T-helper 2 cell treated with Interferon-gamma antibody and Interleukin-4, amounts not matched to agents 100 ng/mL and 5 ng/mL, for 36 hours (primary cell): Measurements from ENCODE around the gene LMTK3. TPM values are rescaled to one million over a fixed set of nuclear protein-coding genes. Genes with fewer than 3 reads are reported as not detected.

Experiments
- total RNA-seq: library from RNA; stranded (reverse); gene quantifications from 2 replicates; pipeline ENCODE4 v1.2.3, GENCODE V29; 2022

Gene LMTK3
- total RNA-seq, 1 donor from 2014 or later: 3.4 TPM

Other genes starting within 250 kb of the LMTK3 start
- gene ZNF114, start 241.8 kb downstream of the LMTK3 start, total RNA-seq: 0.39 and 0.93 TPM in 2 replicates
- 423 and 425 TPM in 2 replicates for gene EMP3, start 186.3 kb downstream of the LMTK3 start, total RNA-seq
- gene TMEM143, start 147.9 kb downstream of the LMTK3 start, total RNA-seq: 14.4 and 17.6 TPM in 2 replicates
- not detected in 2 replicates for gene SYNGR4, start 147.5 kb downstream of the LMTK3 start, total RNA-seq
- 73.3 and 77.8 TPM in 2 replicates for gene KDELR1, start 120.3 kb downstream of the LMTK3 start, total RNA-seq
- 0.09 and 0.23 TPM in 2 replicates for gene GRIN2D, start 118.2 kb downstream of the LMTK3 start, total RNA-seq
- gene GRWD1, start 65.9 kb downstream of the LMTK3 start, total RNA-seq: 49.9 TPM in 2 replicates
- gene KCNJ14, start 56.3 kb downstream of the LMTK3 start, total RNA-seq: 1.6 and 1.8 TPM in 2 replicates
- 41.6 and 44.2 TPM in 2 replicates for gene CYTH2, start 42.5 kb downstream of the LMTK3 start, total RNA-seq
- 0.16 TPM in 1 of 2 replicates, not detected in the other for gene SULT2B1, start 40.3 kb upstream of the LMTK3 start, total RNA-seq
- gene SPACA4, start 94.9 kb upstream of the LMTK3 start, total RNA-seq: not detected in 2 replicates
- gene FAM83E, start 103.2 kb upstream of the LMTK3 start, total RNA-seq: 3.4 and 3.8 TPM in 2 replicates
- gene RPL18, start 107.3 kb upstream of the LMTK3 start, total RNA-seq: 1,606 and 1,641 TPM in 2 replicates
- gene SPHK2, start 107.7 kb upstream of the LMTK3 start, total RNA-seq: 30.9 and 35.3 TPM in 2 replicates
- gene DBP, start 125.5 kb upstream of the LMTK3 start, total RNA-seq: 9.6 and 11.8 TPM in 2 replicates
- gene CA11, start 134.4 kb upstream of the LMTK3 start, total RNA-seq: 4.2 and 4.4 TPM in 2 replicates
- 0.23 and 0.50 TPM in 2 replicates for gene NTN5, start 161.2 kb upstream of the LMTK3 start, total RNA-seq
- not detected in 2 replicates for gene FUT2, start 184.1 kb upstream of the LMTK3 start, total RNA-seq
- 1.00 and 1.1 TPM in 2 replicates for gene MAMSTR, start 207.9 kb upstream of the LMTK3 start, total RNA-seq
- gene RASIP1, start 228.8 kb upstream of the LMTK3 start, total RNA-seq: 0.27 and 0.30 TPM in 2 replicates
- gene IZUMO1, start 235.1 kb upstream of the LMTK3 start, total RNA-seq: not detected in 2 replicates
- gene FUT1, start 240.8 kb upstream of the LMTK3 start, total RNA-seq: 0.25 and 0.36 TPM in 2 replicates
- not detected in 2 replicates for gene FGF21, start 243.7 kb upstream of the LMTK3 start, total RNA-seq